Smooth muscle cell (in vitro differentiated cells): ENCODE data around the gene SLC6A1. TPM values are rescaled to one million over a fixed set of nuclear protein-coding genes. Genes with fewer than 3 reads are reported as not detected.

ENCODE experiments used
- DNase-seq: peaks from one replicate; lab custom pipeline; 2025; ENCODE audit not compliant: unreplicated experiment; lab: John Stamatoyannopoulos, UW
- H2AFZ ChIP-seq: fragments of 200-600 bp; sonication (generic); 2 replicates; pipeline ENCODE4 v1.6.0; 2016; ENCODE audit warnings: antibody characterized with exemption, low read depth, mild to moderate bottlenecking
- H3F3A ChIP-seq: fragments of 200-600 bp; sonication (generic); 2 replicates; pipeline ENCODE4 v1.6.0; 2017; ENCODE audit warnings: antibody characterized with exemption, low read depth
- H3K27ac ChIP-seq: fragments of 200-600 bp; sonication (generic); 2 replicates; pipeline ENCODE4 v1.5.1; 2016; ENCODE audit warnings: low read depth, mild to moderate bottlenecking
- H3K27me3 ChIP-seq: fragments of 200-600 bp; sonication (generic); 2 replicates; pipeline ENCODE4 v1.6.1; 2016; ENCODE audit warnings: low read depth, mild to moderate bottlenecking
- H3K36me3 ChIP-seq: fragments of 200-600 bp; sonication (generic); 2 replicates; pipeline ENCODE4 v1.5.1; 2016; ENCODE audit warnings: low read depth
- H3K4me1 ChIP-seq: fragments of 200-600 bp; sonication (generic); 2 replicates; pipeline ENCODE4 v1.5.1; 2016; ENCODE audit warnings: low read depth
- H3K4me2 ChIP-seq: fragments of 200-600 bp; sonication (generic); 2 replicates; pipeline ENCODE4 v1.6.0; 2016; ENCODE audit warnings: mild to moderate bottlenecking
- H3K4me3 ChIP-seq: fragments of 200-600 bp; sonication (generic); 2 replicates; pipeline ENCODE4 v1.5.1; 2016; ENCODE audit warnings: mild to moderate bottlenecking
- H3K79me2 ChIP-seq: fragments of 200-600 bp; sonication (generic); 2 replicates; pipeline ENCODE4 v1.6.0; 2016; ENCODE audit warnings: low read depth, mild to moderate bottlenecking
- H3K9ac ChIP-seq: fragments of 200-600 bp; sonication (generic); 2 replicates; pipeline ENCODE4 v1.6.0; 2016; ENCODE audit warnings: low read depth
- H3K9me3 ChIP-seq: fragments of 200-600 bp; sonication (generic); replicated peaks from 2 replicates; pipeline ENCODE4 v1.5.1; 2016; ENCODE audit warnings: low read depth
- H4K20me1 ChIP-seq: fragments of 200-600 bp; sonication (generic); 2 replicates; pipeline ENCODE4 v1.6.0; 2016; ENCODE audit warnings: low read depth
- WGBS: methylation state at CpG from one replicate; pipeline ENCODE4 v1.1.7; 2016; ENCODE audit warnings: low lambda C conversion rate; 5-methylcytosine and 5-hydroxymethylcytosine counted together
- polyA plus RNA-seq: library from polyadenylated mRNA; unstranded; fragments of >200 nt; fragmentation: Nextera tagmentation; extraction: Ambion mirVana; gene quantifications from 2 replicates; pipeline ENCODE4 v1.2.1, GENCODE V29; 2016
- total RNA-seq: library from RNA; depleted of rRNA; stranded (reverse); fragments of >200 nt; gene quantifications from 2 replicates; pipeline ENCODE4 v1.2.3, GENCODE V29; 2014
- TF ChIP-seq, protein P1 (sequence below): fragments of 200-600 bp; sonication (generic); IDR thresholded peaks from 2 replicates; pipeline ENCODE4 v1.5.1; 2017; ENCODE audit warnings: borderline replicate concordance, mild to moderate bottlenecking, antibody characterized with exemption; ENCODE audit not compliant: insufficient read depth, poor library complexity, severe bottlenecking

Gene SLC6A1
- total and polyA plus RNA-seq, 2 experiments from 2014 or later, result 0.26 to 0.40 TPM

DNA sequence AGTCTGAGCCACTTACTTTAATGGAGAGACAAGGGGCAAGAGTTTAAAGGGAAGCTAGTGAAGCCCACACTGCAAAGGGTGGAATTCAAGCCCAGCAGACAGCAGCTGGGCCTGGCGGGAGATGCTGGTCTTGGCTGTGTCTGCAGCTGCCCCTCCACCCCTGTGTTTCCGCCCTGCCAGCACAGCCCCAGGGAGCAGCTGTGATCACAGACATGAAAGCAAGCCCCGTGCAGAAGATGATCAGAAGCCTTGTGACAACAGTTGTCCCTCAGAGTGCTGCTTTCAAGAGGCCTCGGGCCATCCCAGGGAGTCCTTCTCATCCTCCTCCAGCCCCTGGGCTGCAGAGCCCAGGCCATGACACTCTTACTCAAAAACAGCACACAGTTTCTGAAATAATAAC, 24.1 kb upstream of the SLC6A1 start:
- Histone ChIP-seq H3K27me3 (peaks cover 26% of the 10 kb centered on the region), H2AFZ (no peak overlapping the region), H3K36me3 (no peaks in the 10 kb centered on the region), H3K9ac (no peak overlapping the region), H3K79me2 (no peaks in the 10 kb centered on the region), H3K4me3 (no peak overlapping the region), H4K20me1 (no peaks in the 10 kb centered on the region), H3F3A (no peaks in the 10 kb centered on the region), H3K4me2 (no peak overlapping the region), H3K4me1 (no peaks in the 10 kb centered on the region), H3K9me3 (no peaks in the 10 kb centered on the region), H3K27ac (no peak overlapping the region)
- no peak for DNase-seq
- 38% methylated on average over 4 of the region's 4 CpGs for WGBS
- TF ChIP-seq, protein P1, sequence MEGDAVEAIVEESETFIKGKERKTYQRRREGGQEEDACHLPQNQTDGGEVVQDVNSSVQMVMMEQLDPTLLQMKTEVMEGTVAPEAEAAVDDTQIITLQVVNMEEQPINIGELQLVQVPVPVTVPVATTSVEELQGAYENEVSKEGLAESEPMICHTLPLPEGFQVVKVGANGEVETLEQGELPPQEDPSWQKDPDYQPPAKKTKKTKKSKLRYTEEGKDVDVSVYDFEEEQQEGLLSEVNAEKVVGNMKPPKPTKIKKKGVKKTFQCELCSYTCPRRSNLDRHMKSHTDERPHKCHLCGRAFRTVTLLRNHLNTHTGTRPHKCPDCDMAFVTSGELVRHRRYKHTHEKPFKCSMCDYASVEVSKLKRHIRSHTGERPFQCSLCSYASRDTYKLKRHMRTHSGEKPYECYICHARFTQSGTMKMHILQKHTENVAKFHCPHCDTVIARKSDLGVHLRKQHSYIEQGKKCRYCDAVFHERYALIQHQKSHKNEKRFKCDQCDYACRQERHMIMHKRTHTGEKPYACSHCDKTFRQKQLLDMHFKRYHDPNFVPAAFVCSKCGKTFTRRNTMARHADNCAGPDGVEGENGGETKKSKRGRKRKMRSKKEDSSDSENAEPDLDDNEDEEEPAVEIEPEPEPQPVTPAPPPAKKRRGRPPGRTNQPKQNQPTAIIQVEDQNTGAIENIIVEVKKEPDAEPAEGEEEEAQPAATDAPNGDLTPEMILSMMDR, result no peak

DNA sequence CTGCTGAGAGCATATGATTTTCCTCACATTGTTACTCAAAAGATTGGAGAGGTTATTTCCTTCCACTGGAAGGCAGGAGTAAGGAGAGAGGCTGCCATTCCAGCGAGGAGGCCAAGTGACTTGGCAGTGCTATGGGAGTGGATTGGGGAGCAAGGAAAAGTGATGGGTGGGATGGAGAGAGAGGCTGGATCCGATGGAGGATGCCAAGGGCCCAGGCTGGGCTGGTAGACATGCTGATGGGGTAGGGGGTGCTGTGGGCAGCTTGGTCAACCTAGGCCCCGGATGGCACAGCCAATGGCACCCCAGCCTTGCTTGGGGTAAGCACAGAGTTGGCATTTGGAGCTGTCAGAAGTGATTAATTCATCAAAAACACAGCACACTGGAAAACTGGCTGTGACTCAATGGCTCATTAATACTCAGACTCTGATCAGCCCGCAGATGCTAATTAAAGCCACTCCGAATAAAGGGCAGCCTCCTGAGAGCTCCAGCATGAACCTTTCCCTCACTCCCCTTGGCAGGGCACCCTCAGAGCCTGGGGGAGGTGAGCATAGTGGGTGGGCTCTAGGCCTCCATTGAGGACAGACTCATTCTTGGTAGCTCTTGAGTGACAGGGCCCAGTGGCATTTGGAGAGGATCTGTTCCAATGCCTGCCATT, 22.1 kb upstream of the SLC6A1 start:
- WGBS, result 75% methylated on average over 5 of the region's 5 CpGs
- Histone ChIP-seq H3K79me2 (no peaks in the 10 kb centered on the region), H3K9me3 (no peaks in the 10 kb centered on the region), H3K27ac (no peak overlapping the region), H3K9ac (no peak overlapping the region), H3K4me3 (no peak overlapping the region), H2AFZ (no peak overlapping the region), H3K4me1 (no peaks in the 10 kb centered on the region), H3K36me3 (no peaks in the 10 kb centered on the region), H4K20me1 (no peaks in the 10 kb centered on the region), H3F3A (no peaks in the 10 kb centered on the region), H3K4me2 (no peak overlapping the region), H3K27me3 (peaks cover 30% of the 10 kb centered on the region)
- TF ChIP-seq, protein P1, result no peak
- DNase-seq, result no peak

DNA sequence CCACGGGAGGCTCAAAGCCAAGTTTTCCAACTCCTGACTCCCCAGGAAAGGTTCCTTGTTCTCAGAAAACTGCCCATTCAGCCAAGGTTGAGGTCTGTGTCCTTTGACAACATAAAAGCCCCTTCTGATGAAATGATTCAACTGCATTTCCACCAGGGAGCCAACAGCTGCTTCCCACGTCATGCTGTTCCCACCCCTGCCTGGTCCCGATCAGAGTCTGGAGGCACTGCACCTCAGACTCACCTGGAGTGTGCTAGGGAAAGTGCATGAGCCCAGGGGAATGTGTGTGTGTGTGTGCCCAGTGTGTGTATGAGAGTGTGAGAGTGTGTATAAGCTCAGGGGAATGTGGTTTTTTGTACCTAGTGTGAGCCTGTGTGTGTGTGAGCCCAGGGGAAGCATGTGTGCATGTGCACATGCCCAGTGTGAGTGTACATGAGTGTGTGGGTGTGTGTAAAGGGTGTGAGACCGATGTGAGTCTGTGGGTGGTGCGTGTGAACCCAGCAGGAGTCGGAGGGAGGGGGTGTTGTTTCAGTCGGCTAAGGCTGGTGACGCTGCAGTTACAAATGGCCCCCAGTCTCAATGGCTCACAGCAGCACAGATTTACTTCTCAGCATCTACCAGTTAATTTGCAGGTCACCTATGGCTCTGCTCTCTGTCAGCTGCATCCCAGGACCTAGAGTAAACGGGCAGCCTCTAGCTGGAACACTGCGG, 20.3 kb upstream of the SLC6A1 start:
- H3K36me3 ChIP-seq, result no peaks in the 10 kb centered on the region
- H4K20me1 ChIP-seq, result no peaks in the 10 kb centered on the region
- DNase-seq, result no peak
- H2AFZ ChIP-seq, result no peak overlapping the region
- no peak overlapping the region for H3K27ac ChIP-seq
- H3F3A ChIP-seq, result no peaks in the 10 kb centered on the region
- H3K4me2 ChIP-seq, result no peak overlapping the region
- H3K9ac ChIP-seq, result no peak overlapping the region
- no peaks in the 10 kb centered on the region for H3K79me2 ChIP-seq
- H3K4me1 ChIP-seq, result no peaks in the 10 kb centered on the region
- H3K9me3 ChIP-seq, result no peaks in the 10 kb centered on the region
- TF ChIP-seq, protein P1, result no peak
- 70% methylated on average over 10 of the region's 10 CpGs for WGBS
- no peak overlapping the region for H3K4me3 ChIP-seq
- peaks cover 27% of the 10 kb centered on the region for H3K27me3 ChIP-seq

DNA sequence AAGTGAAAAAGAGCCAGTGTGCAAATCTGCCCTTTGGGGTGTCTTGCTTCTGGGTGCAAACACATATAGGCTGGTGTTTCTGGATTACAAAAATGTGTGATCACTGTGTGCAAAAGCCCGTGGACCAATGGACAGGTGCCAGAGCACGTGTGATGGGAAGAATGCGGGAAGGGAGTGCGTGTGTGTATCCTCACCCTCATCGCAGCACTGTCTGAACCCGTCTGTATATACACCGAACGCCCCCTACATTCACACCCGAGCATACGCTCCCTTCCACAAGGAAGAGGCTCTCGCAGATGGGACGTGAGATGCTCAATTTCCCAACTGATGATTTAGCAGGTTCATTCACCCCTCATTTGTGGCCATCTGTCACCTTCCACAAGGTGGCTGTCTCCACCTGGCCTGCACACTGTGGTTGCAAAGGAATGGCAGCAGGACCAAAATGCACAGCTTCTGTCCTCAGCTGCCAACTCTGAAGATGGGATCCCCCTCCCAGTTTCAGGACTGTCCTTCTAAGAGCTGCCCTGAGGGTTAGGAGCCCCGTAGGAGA, 19.4 kb upstream of the SLC6A1 start:
- Histone ChIP-seq H3K79me2 (no peaks in the 10 kb centered on the region), H4K20me1 (no peaks in the 10 kb centered on the region), H3K4me3 (no peak overlapping the region), H3K27me3 (peaks cover 27% of the 10 kb centered on the region), H3K9me3 (no peaks in the 10 kb centered on the region), H3K27ac (no peak overlapping the region), H3F3A (no peaks in the 10 kb centered on the region), H3K4me2 (no peak overlapping the region), H3K9ac (no peak overlapping the region), H2AFZ (no peak overlapping the region), H3K36me3 (no peaks in the 10 kb centered on the region), H3K4me1 (no peaks in the 10 kb centered on the region)
- 85% methylated on average over 13 of the region's 13 CpGs for WGBS
- TF ChIP-seq, protein P1, result no peak
- DNase-seq, result no peak
